ENCODE results near the gene EFCAB10.

Gene EFCAB10

DNA sequence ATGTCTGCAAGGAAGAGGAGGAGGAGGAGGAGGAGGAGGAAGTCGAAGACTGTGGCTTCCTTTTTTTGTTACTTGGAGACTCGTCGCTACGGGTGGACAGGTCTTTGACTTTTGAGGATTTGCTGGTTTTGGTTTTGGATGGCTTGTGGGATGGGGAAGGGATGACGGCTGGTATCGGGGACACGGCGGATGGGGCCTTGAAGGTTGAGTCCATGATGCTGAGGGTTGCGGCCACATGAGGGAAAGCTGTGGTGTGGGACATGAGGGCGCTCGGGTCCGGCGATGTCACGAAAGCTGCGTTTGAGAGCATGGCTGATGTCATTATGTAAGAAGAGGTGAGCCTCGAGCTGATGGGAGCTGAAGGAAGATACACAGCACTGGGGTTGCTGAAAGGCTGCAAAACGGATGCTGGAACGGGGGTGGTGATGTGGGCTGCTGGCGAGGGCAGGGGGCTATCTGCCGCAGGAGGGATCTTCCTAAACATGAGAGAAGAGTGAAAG is 33.1 kb upstream of the EFCAB10 start:
- Histone ChIP-seq H3K4me3 (replicated peaks; ENCODE audit: low read depth, low read length) (no peak overlapping the region), H3K27me3 (replicated peaks; ENCODE audit: control insufficient read depth, insufficient read depth, low read length) (no peaks in the 10 kb centered on the region), H3K36me3 (ENCODE audit: control insufficient read depth, insufficient read depth, low read length) (no peaks in the 10 kb centered on the region; the same call in 1 of the 2 replicates)
- TF ChIP-seq, protein P1, sequence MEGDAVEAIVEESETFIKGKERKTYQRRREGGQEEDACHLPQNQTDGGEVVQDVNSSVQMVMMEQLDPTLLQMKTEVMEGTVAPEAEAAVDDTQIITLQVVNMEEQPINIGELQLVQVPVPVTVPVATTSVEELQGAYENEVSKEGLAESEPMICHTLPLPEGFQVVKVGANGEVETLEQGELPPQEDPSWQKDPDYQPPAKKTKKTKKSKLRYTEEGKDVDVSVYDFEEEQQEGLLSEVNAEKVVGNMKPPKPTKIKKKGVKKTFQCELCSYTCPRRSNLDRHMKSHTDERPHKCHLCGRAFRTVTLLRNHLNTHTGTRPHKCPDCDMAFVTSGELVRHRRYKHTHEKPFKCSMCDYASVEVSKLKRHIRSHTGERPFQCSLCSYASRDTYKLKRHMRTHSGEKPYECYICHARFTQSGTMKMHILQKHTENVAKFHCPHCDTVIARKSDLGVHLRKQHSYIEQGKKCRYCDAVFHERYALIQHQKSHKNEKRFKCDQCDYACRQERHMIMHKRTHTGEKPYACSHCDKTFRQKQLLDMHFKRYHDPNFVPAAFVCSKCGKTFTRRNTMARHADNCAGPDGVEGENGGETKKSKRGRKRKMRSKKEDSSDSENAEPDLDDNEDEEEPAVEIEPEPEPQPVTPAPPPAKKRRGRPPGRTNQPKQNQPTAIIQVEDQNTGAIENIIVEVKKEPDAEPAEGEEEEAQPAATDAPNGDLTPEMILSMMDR (IDR thresholded peaks at IDR 0.05; ENCODE audit: insufficient read depth, low read length, poor library complexity, severe bottlenecking): no peak
- DNase-seq (ENCODE audit: extremely low read depth, insufficient read length): no peak

DNA sequence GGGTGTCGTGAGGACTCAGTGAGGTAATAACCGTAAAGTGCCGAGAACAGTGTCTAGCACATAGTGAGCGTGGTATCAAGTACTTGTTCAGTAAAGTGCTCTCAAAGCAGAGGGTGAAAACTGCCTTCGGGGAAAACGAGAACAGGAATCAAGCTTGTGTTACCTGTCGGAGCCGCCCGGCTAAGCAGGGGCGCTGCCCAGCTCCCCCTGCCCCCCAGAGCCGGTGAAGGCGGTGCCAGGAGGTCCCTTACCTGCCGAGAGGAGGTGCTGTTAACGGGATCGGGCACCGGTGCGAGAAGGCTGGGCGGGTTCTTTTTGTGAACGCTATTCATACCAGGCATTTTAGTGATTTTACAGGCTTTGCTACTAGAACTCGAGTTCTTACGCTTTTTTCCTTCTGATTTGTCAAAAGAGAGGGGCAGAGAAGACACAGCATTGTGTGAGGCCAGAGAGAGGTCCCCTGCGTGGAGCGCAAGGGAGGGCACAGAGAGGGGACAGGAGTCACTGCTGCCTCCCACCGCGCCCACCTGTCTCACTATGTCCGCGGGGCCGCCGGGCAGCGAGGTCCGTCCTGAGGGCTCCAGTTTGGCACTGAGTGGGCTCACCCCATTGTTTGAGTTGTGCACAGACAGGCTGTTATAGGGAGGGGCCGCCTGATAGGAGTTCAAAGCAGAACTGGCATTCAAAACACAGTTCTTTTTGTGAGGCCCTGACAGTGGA is 32.5 kb upstream of the EFCAB10 start:
- Histone ChIP-seq H3K36me3 (ENCODE audit: control insufficient read depth, insufficient read depth, low read length) (no peaks in the 10 kb centered on the region; the same call in 1 of the 2 replicates), H3K27me3 (replicated peaks; ENCODE audit: control insufficient read depth, insufficient read depth, low read length) (no peaks in the 10 kb centered on the region)

DNA sequence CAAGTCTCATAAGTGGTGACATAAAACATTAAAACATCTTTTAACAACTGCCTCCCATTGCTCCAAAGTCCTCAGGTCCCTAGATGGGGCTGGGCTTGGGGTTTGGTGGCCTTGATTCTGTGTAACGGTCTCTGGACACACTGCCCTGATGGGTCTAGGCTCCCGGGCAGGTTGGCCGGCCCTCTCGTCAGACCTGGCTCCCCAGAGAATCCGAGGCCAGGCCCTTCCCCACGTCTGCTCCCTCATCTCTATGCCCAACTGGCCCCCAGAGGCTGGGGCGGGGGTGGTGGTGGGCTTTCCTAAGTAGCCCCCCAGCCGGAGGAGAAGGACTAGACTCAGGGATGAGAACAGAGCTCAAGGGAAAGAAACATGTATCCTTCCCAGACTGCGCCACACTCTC is 31.5 kb upstream of the EFCAB10 start:
- H3K27me3 ChIP-seq (replicated peaks; ENCODE audit: control insufficient read depth, insufficient read depth, low read length): no peaks in the 10 kb centered on the region
- H3K4me3 ChIP-seq (replicated peaks; ENCODE audit: low read depth, low read length): no peak overlapping the region
- no peak for DNase-seq (ENCODE audit: extremely low read depth, insufficient read length)
- no peaks in the 10 kb centered on the region; the same call in 1 of the 2 replicates for H3K36me3 ChIP-seq (ENCODE audit: control insufficient read depth, insufficient read depth, low read length)
- TF ChIP-seq, protein P1 (IDR thresholded peaks at IDR 0.05; ENCODE audit: insufficient read depth, low read length, poor library complexity, severe bottlenecking): no peak

More for the DNA sequence above, 32.5 kb upstream of the EFCAB10 start:
- H3K4me3 ChIP-seq (replicated peaks; ENCODE audit: low read depth, low read length): no peak overlapping the region
- no peak for DNase-seq (ENCODE audit: extremely low read depth, insufficient read length)
- TF ChIP-seq, protein P1 (IDR thresholded peaks at IDR 0.05; ENCODE audit: insufficient read depth, low read length, poor library complexity, severe bottlenecking): no peak

DNA sequence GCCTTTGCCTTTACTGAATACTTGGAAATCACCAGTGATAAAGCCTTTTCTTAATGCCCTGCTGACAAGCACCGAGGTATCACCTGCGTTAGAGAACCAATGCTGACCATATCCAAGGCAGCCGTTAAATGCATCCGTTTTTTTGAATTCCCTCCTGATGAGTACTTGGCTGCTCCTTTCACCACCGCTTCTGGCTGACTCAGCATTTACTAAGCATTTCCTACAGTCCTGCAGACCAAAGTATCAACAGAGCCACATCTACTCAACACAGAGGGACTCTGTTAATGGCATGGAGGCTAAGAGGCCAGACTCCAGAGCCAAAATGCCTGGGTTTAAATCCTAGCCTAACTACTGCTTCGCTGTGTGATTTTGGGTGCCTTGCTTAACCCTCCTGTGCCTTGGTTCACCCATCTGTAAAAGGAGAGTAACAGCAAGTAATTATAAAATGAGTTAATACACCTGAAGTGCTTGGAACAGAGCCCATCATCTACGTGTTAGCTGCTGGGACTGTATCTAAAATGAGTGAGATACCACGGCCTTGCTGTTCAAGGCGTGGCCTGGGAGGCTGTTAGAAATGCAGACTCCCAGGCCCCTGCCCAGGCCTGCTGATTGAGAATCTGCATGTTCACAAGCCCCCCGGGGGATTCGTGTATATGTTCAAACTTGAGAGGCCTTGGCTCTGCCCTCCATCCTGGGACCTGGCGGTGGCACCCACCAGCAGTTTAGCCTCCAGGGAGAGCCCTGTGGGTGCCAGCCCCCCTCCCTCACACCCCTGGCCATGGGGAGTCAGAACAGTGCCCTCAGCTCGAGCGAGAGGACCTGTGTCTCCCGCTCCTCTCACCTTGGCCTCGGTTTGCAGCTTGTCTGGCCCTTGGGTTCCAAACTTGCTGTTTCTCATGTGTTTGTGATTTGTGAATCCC is 30.8 kb upstream of the EFCAB10 start:
- no peak overlapping the region for H3K4me3 ChIP-seq (replicated peaks; ENCODE audit: low read depth, low read length)
- TF ChIP-seq, protein P1 (IDR thresholded peaks at IDR 0.05; ENCODE audit: insufficient read depth, low read length, poor library complexity, severe bottlenecking): no peak
- no peaks in the 10 kb centered on the region for H3K27me3 ChIP-seq (replicated peaks; ENCODE audit: control insufficient read depth, insufficient read depth, low read length)

DNA sequence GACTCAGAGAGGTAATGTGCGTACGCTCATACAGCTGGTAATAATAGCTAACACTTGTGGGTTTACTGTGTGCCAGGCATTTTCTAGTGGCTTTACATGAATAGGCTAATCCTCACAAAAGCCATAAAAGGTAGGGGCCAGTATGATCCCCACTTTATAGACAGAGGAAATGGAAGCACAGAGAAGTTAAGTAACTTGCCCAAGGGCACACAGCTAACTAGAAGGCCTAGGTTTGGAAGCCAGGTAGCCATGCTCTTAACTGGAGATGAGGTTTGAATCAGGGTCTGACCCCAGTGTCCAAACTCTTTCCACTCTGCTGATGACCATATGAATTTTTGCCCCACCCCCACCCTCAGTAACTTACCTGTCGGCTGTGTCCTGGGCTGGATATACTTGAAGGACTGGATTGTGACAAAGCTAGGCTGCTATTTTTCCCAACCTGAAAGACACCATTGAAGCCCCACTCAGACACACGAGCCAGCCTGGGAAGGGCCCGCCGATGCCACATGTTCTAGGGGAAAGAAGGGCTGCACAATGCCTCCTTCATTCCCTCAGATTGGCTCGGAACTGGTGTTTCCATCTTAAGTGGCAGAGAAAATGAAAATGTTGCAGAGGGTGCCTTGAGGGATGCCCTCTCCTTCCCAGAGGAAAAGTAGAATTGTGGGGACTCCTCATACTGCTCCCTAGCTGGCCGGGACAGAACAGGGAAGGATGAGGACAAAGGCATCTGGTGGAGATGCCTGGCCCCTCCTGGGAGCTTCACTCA is 29.1 kb upstream of the EFCAB10 start:
- TF ChIP-seq, protein P1 (IDR thresholded peaks at IDR 0.05; ENCODE audit: insufficient read depth, low read length, poor library complexity, severe bottlenecking): no peak
- Histone ChIP-seq H3K36me3 (ENCODE audit: control insufficient read depth, insufficient read depth, low read length) (no peaks in the 10 kb centered on the region), H3K4me3 (replicated peaks; ENCODE audit: low read depth, low read length) (no peak overlapping the region), H3K27me3 (replicated peaks; ENCODE audit: control insufficient read depth, insufficient read depth, low read length) (no peaks in the 10 kb centered on the region)
- no peak for DNase-seq (ENCODE audit: extremely low read depth, insufficient read length)

More for the DNA sequence above, 30.8 kb upstream of the EFCAB10 start:
- no peaks in the 10 kb centered on the region; the same call in 1 of the 2 replicates for H3K36me3 ChIP-seq (ENCODE audit: control insufficient read depth, insufficient read depth, low read length)
- no peak for DNase-seq (ENCODE audit: extremely low read depth, insufficient read length)

Data from GM06990 (cell line).